Measurements from ENCODE around the gene TSG101.

The TSG101 gene, protein sequence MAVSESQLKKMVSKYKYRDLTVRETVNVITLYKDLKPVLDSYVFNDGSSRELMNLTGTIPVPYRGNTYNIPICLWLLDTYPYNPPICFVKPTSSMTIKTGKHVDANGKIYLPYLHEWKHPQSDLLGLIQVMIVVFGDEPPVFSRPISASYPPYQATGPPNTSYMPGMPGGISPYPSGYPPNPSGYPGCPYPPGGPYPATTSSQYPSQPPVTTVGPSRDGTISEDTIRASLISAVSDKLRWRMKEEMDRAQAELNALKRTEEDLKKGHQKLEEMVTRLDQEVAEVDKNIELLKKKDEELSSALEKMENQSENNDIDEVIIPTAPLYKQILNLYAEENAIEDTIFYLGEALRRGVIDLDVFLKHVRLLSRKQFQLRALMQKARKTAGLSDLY

DNA sequence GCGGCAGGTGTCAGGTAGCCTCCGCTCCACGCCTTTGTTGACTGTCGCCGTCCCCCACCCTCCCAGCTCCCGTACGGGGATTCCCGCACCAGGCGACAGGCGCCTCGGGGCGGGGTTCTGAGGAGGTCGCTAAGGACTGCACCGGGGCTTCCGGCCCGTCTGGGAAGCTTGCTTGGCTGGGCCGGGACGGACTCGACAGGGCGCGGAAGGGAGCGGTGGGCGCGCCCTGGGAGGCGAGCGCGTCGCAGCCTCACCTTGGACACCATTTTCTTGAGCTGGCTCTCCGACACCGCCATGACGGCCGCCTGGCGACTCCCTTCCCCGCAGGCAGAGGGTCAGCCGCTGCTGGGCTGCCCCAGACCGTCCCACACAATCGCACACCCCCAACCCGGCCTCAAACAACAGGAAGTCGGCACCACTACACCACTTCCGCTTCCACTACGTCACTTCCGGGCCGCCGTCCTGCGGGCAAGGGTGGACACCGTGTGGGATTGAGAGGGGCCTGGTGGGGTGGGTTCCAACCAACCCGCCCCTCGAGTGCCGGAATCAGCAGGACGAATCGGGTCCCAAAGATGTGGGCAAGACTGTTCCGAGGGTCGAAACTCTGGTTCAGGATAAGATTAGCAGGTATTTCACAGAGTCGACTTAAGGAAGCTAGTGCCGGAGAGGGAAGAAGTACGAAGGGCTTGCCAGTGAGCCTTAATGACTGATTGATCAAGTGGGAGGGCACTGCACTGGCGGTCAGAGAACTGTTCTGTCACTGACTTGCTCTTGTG, at the start of gene TSG101:
TSG101 (minus strand) TSS at position 422 of the 776 bp plus-strand sequence; CDS start at position 296, 126 bp downstream.
- DNase-seq = peak; percentile 94 to 96

GRCh38 chr11:18575361-18575760, 48.6 kb upstream of the TSG101 start:
- no peak for DNase-seq

DNA sequence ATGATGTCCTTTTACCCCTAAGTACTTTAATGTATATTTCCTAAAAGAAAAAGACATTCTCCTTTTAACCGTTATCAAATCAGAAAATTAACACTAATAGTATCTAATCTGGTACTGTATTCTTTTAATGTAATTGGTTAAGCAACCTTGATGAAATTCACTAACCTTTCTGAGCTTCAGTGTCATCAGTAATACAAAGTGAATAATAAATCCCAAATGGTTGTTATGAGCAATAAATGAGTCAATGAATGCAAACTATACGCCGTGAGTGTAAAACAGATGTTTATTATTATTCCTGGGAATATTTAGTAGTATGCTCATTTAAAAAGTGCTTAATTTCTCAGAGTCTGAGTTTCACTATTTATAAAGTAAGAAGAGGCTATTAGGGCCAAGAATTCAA, 40.3 kb upstream of the TSG101 start:
- no peak for DNase-seq

- DNase-seq = no peak
Measured at GRCh38 chr11:18566406-18566805, 39.7 kb upstream of the TSG101 start.

GRCh38 chr11:18564149-18564548, 37.4 kb upstream of the TSG101 start:
- DNase-seq = no peak

GRCh38 chr11:18563090-18563730, 36.5 kb upstream of the TSG101 start:
- DNase-seq = no peak

GRCh38 chr11:18548001-18548400, 21.3 kb upstream of the TSG101 start:
- no peak for DNase-seq

- DNase-seq = peak; percentile 52 to 68
Measured at GRCh38 chr11:18540207-18541009, 13.7 kb upstream of the TSG101 start.

- peak; percentile 50 to 58 for DNase-seq
Measured at GRCh38 chr11:18536209-18536608, 9.5 kb upstream of the TSG101 start.

- no peak for DNase-seq
Measured at GRCh38 chr11:18534245-18534644, 7.5 kb upstream of the TSG101 start.

GRCh38 chr11:18533365-18533764, 6.6 kb upstream of the TSG101 start:
- no peak for DNase-seq

DNA sequence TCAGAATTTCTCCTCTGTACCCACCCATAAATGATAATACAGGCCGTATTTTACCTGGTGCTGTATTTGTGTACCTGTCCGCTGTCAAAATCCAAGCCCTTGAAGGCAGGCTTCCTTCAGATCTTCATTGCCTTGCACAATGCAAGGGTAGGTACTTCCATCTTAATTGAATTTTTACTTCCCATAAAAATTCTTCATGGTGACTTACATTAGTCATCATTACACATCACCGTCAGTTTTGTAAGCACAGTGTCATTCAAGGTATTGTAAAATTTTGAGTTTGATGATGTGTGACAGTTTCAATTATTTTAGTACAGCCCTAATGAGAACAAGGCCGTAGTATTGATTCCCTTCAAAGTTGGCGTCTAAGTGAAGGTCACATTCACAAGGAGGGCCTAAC, 770 bp upstream of the TSG101 start:
- peak in 1 of 2 experiments; percentile 31 for DNase-seq

DNA sequence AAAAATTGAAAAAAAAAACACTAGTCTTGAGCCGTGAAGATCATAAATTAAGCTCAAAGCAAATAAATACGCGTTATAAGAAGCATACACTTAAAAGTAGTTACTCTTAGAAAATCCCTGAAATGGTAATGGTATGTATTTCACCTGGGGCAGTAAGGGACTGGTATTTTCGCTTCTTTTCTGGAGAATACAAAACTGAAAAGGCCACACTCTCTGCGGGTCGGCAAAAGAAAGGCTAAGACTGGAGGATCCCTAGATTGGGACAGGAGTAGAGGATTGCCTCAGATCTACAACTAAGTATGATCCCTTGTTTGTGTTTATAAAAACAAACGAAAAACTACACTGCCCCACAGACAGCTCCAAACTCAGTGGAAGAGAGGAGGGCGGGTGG, 617 bp downstream of the TSG101 start:
- no peak for DNase-seq

DNA sequence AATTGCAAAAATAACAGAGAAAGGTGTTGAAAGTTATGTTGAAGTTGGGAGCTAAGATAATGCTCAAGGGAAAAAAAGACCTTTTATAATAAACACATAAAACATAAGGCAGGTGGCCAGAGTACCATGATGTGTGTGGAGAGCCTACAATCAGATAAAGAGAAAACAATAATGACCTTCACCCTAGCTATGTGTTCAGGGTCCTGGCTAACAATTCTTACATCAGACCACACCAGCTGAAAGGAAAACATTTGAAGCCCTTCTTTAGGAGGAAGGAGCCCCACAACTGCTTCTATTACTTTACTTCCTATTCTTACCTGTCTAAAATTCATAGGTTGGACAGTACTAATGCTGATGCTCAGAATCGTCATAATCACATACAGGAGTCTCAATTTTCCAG, 2.5 kb downstream of the TSG101 start:
- no peak for DNase-seq

DNA sequence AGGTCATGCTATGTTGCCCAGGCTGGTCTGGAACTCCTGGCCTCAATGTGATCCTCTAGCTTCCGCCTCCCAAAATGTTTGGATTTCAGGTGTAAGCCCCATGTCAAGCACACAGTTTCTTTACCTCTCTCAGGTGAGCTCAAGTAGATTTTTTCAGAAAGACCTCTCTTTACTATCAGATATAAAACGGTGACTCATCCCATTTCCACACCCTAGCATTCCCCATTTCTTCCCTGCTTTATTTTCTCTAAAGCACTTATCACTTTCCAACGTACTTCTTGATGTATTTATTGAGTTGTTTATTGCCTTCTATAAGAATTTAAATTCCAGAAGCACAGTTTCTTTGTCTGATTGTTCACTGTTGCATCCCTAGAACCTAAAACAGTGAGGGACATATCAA, 3.7 kb downstream of the TSG101 start:
- no peak for DNase-seq

- peak in 1 of 2 experiments; percentile 1 for DNase-seq
Measured at GRCh38 chr11:18522388-18522787, 4.4 kb downstream of the TSG101 start.

- no peak for DNase-seq
Measured at GRCh38 chr11:18521122-18521521, 5.6 kb downstream of the TSG101 start.

DNA sequence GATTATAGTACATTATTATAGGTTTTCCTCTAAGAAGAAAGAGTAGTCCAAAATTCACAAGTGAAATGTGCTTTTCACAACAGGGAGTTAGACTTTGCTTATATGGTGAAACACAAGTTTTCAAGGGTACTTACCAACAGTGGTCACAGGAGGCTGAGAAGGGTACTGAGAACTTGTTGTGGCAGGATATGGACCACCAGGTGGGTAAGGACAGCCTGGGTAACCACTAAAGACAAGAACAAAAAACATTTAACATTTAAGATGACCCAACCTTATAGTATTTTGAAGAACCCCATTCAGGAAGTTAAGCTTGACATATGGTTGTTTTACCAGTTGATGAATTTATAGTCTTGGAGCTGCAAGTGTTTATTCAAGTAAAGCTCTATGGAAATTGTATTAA, 24.4 kb downstream of the TSG101 start:
- DNase-seq = no peak

DNA sequence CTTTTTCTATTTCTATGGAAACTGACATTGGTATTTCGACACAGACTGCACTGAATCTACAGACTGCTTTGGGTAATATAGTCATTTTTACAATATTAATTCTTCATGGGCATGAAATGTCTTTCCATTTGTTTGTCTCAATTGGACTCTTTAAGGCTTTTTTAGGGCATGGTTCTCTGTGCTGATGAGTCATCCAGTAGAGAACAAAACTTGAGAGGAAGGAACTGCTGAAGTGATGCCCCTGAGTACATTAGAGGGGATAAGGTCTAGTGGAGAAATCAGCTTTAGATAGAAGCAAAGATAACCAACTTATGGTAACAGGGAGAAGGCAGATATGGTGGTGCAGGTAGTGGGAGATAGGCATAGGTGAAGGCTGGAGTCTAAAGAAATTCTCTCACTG, 25.1 kb downstream of the TSG101 start:
- no peak for DNase-seq

- no peak for DNase-seq
Measured at GRCh38 chr11:18498039-18498438, 28.7 kb downstream of the TSG101 start.

GRCh38 chr11:18495703-18496102, 31.0 kb downstream of the TSG101 start:
- DNase-seq = no peak

DNA sequence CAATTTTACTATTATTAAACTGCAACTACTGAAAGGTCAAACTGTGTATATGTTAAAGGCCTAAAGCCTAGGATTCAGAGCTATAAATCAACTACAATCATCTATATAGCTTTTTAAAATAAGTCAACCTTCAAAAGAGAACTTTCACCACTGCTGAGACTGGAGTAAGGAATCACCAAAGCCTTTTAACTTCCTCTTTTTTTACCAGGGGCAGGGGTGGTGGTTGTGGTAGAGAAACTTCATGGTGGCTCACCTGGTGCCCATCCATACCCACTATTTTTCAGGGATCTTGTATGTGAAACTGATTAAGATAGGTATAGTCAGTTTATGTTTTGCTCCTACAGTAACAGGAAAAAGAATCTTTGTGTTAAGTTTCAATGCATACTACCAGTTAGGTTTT, 31.5 kb downstream of the TSG101 start:
- no peak for DNase-seq

DNA sequence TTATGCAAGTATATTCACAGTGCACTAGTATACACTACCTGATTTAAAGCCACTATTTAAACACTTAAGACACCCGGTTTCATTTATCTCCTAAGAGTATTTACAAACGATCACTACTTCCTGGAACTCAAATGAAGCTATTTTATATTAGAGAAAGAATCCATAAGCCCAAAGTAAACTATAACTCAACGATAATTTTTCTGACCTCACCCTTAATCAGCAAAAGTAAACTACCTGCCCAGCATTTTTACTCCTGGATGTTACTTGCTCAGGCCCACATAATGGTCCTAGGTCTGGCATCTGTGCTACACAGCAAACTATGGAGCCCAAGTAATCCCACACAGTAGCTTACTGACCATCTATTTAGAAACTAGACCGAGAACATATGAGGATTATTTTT, 33.4 kb downstream of the TSG101 start:
- no peak for DNase-seq

Measured in NCI-H526 (cell line).